K562 (cell line): ENCODE results near the gene DGKE. TPM values are rescaled to one million over a fixed set of nuclear protein-coding genes. Genes with fewer than 3 reads are reported as not detected.

ENCODE experiments used
- ATAC-seq: fragments of 200-7000 bp; cut with Tn5 transposase; 3 replicates; pipeline ENCODE4 v1.9.1; 2020; ENCODE audit warnings: moderate library complexity
- BruUV-seq: library from RNA; stranded (reverse); fragments of 400-500 nt; replicated peaks from 2 replicates; lab custom pipeline; 2021; lab: Mats Ljungman, UMichigan
- CTCF ChIA-PET: fragments of 300-600 bp; formaldehyde crosslinking; extraction: SDS; loops from one replicate; lab custom pipeline; 2021; ENCODE audit warnings: low intra/inter-chr PET ratio; lab: Yijun Ruan, JAX
- POLR2A ChIA-PET: fragments of 300-600, 350-650 bp; sonication (Branson Sonifier 250); formaldehyde crosslinking; extraction: SDS; loops from one replicate; lab custom pipeline; 2021; ENCODE audit warnings: antibody characterized with exemption, inconsistent platforms; lab: Yijun Ruan, JAX
- DNase-seq, 4 experiments: peaks; one replicate each; pipeline versions ENCODE4 v3.0.0 to v3.0.0-alpha.2; 2011 to 2018; ENCODE audit warnings: low spot score in 3 of 4, mixed read lengths in 3 of 4; ENCODE audit errors: extremely low read depth in 1 of 4
- FAIRE-seq: peaks from 2 replicates; lab custom pipeline; 2011; peaks lifted over from hg19 to GRCh38; lab: Jason Lieb, UNC
- H2AFZ ChIP-seq: 2 replicates; pipeline ENCODE4 v1.6.0; 2011; ENCODE audit warnings: low read depth, low read length, control low read depth, inconsistent platforms
- H3K27ac ChIP-seq: fragments of 200-600 bp; 3 replicates; pipeline ENCODE4 v1.8.0; 2011; ENCODE audit warnings: low read depth, mild to moderate bottlenecking, control low read depth, inconsistent platforms, low read length, moderate library complexity, mixed read lengths; ENCODE audit errors: extremely low read depth
- H3K27me3 ChIP-seq, 2 experiments: fragments of 300-600 bp in 1 of 2; 2 replicates in 1 of 2; 3 replicates in 1 of 2; pipeline versions ENCODE4 v1.6.0 to v1.8.0; 2011; ENCODE audit warnings: inconsistent platforms in 2 of 2, low read length in 2 of 2, mild to moderate bottlenecking in 1 of 2, mixed read lengths in 1 of 2, moderate library complexity in 1 of 2; ENCODE audit not compliant: control insufficient read depth in 2 of 2, insufficient read depth in 2 of 2
- H3K36me3 ChIP-seq: fragments of 300-600 bp; 3 replicates; pipeline ENCODE4 v1.8.0; 2011; ENCODE audit warnings: mild to moderate bottlenecking, low read length, inconsistent platforms; ENCODE audit not compliant: control insufficient read depth, insufficient read depth
- H3K4me1 ChIP-seq, 2 experiments: fragments of 200-600 bp in 1 of 2; replicated peaks in 1 of 2; 2 replicates in 1 of 2; 3 replicates in 1 of 2; pipeline versions ENCODE4 v1.5.1 to v1.8.0; 2011; ENCODE audit warnings: inconsistent platforms in 2 of 2, low read length in 2 of 2, mild to moderate bottlenecking in 1 of 2, mixed read lengths in 1 of 2, moderate library complexity in 1 of 2; ENCODE audit not compliant: control insufficient read depth in 2 of 2, insufficient read depth in 2 of 2
- H3K4me2 ChIP-seq: 2 replicates; pipeline ENCODE4 v1.6.1; 2011; ENCODE audit warnings: low read length, control low read depth, inconsistent platforms, mixed read lengths; ENCODE audit not compliant: insufficient read depth
- H3K4me3 ChIP-seq: fragments of 200-600 bp; sonication (generic), shearing (Covaris generic); 2 replicates; pipeline ENCODE4 v1.5.1; 2016; ENCODE audit warnings: control low read depth, inconsistent platforms
- H3K79me2 ChIP-seq: fragments of 200-600 bp; 3 replicates; pipeline ENCODE4 v1.8.0; 2011; ENCODE audit warnings: low read length, inconsistent platforms; ENCODE audit not compliant: control insufficient read depth, insufficient read depth
- H3K9ac ChIP-seq, 2 experiments: 2 replicates each; pipeline versions ENCODE4 v1.6.0 to v1.6.1; 2011; ENCODE audit warnings: low read depth in 2 of 2, low read length in 2 of 2, control low read depth in 1 of 2, inconsistent platforms in 1 of 2, mild to moderate bottlenecking in 1 of 2, mixed read lengths in 1 of 2; ENCODE audit not compliant: insufficient read depth in 1 of 2
- H3K9me1 ChIP-seq: one replicate; pipeline ENCODE4 v1.6.0; 2011; ENCODE audit warnings: inconsistent platforms, mild to moderate bottlenecking, low read length, moderate library complexity; ENCODE audit not compliant: control insufficient read depth, insufficient read depth
- H3K9me3 ChIP-seq: replicated peaks from 2 replicates; pipeline ENCODE4 v1.5.1; 2011; ENCODE audit warnings: low read depth, low read length, inconsistent platforms; ENCODE audit not compliant: control insufficient read depth, insufficient read depth
- H4K20me1 ChIP-seq: replicated peaks from 2 replicates; pipeline ENCODE4 v1.6.1; 2011; ENCODE audit warnings: low read length, inconsistent platforms, mixed read lengths; ENCODE audit not compliant: control insufficient read depth, insufficient read depth
- ETV5 ChIP-seq: sonication (generic); formaldehyde crosslinking; IDR thresholded peaks from 2 replicates; pipeline ENCODE4 v1.4.0; 2020; ENCODE audit warnings: low read depth, mild to moderate bottlenecking, missing genetic modification reagents
- FOXP1 ChIP-seq: sonication (generic); formaldehyde crosslinking; IDR thresholded peaks from 2 replicates; pipeline ENCODE4 v1.8.0; 2022; ENCODE audit warnings: mild to moderate bottlenecking, missing genetic modification reagents
- SPI1 ChIP-seq: IDR thresholded peaks from 2 replicates; pipeline ENCODE4 v1.6.1; 2011; ENCODE audit warnings: low read depth, low read length, control low read depth, borderline replicate concordance
- VEZF1 ChIP-seq: fragments of 200-800 bp; sonication (Bioruptor generic); IDR thresholded peaks from 2 replicates; pipeline ENCODE4 v1.6.1; 2017; ENCODE audit warnings: missing genetic modification characterization, missing compliant biosample characterization
- whole genome bisulfite sequencing: fragments of 100-300 bp; shearing (Covaris generic); methylation state at CpG from one replicate; pipeline ENCODE4 v1.1.6; 2016; ENCODE audit warnings: low coverage, mixed read lengths; ENCODE audit not compliant: insufficient coverage; ENCODE audit errors: missing lambda C conversion rate; 5-methylcytosine and 5-hydroxymethylcytosine counted together
- in situ Hi-C: fragments of 300-500 bp; cut with MboI; formaldehyde crosslinking; loops from 4 replicates; pipeline ENCODE4 v1.15.0; 2018; ENCODE audit warnings: inconsistent platforms, mixed read lengths
- intact Hi-C: fragments of 100-400 bp; cut with micrococcal nuclease; formaldehyde crosslinking; loops from 2 replicates; pipeline ENCODE4 v1.14.2; 2022
- polyA plus RNA-seq, 8 experiments: library from polyadenylated mRNA; depleted of rRNA in 4 of 8; stranded (reverse) in 5 of 8; unstranded in 3 of 8; fragments of >200 nt; fragmentation: Nextera tagmentation in 2 of 8; fragmentation: Illumina TruSeq in 1 of 8; extraction: Ambion mirVana in 2 of 8; extraction: Trizol in 1 of 8; gene quantifications; 2 replicates each; pipeline versions ENCODE4 v1.2.1 to v1.2.3, GENCODE V29; 2011 to 2014; ENCODE audit warnings: inconsistent platforms in 1 of 8, missing spikeins in 1 of 8
- total RNA-seq, 7 experiments: library from RNA; depleted of rRNA in 6 of 7; stranded (reverse); fragments of >200 nt in 6 of 7; fragmentation: Illumina TruSeq in 2 of 7; extraction: Trizol in 2 of 7; gene quantifications; 2 replicates each; pipeline versions ENCODE4 v1.2.1 to v1.2.3, GENCODE V29; 2011 to 2021; ENCODE audit warnings: low replicate concordance in 1 of 7
- TF ChIP-seq, protein P1 (sequence below): sonication (generic); formaldehyde crosslinking; IDR thresholded peaks from 2 replicates; pipeline ENCODE4 v1.8.0; 2022; ENCODE audit warnings: mild to moderate bottlenecking, missing genetic modification reagents
- TF ChIP-seq, protein P2 (sequence below): fragments of 150-350 bp; conservative IDR thresholded peaks from 2 replicates; pipeline ENCODE4 v1.6.1; 2014; ENCODE audit warnings: low read length

Gene DGKE
- total and polyA plus RNA-seq, 9 of the 15 experiments (the other 6 are each of a cell fraction or from before 2014, with no cell fraction given), result 1.3 to 9.9 (median 5.9) TPM

DNA sequence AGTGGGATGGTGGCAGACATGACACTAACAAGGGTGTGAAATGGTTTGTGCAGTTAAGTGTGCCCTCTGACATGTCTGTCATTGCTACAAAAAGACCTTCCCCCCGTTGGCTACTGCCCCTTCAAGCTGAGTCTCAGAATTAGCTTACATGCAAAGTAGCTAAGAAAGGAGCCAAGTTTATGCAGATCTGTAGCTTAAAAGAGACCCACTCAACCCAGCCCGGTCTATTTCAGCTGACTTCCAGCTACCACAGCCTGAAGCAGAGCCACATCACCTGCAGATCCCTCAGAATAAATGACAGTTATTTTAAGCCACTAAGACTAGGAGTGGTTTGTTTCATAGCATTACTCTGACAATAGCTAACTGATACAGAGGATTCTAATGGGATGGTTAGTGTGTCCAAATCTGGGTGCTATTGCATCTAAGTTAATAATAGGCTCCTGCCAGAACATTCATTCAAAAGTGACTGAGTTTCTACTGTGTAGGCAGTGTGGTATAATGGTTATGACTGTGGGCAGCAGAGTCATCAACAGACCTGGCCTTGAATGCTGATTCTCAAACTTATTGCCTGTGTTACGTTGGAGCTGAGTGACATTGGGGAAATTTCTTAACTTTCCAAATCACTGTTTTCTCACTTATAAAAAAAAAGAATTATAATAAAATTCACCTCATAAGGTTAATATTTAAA lies 12.0 kb upstream of the DGKE start:
- no peak overlapping the region for H3K4me2 ChIP-seq
- H3K9me3 ChIP-seq, result no peaks in the 10 kb centered on the region
- POLR2A ChIA-PET, result interaction anchor here (0.9 kb wide), 1 partner anchor 12 kb away, joined by 3 read pairs; the partner anchor contains the start of gene DGKE
- no peaks in the 10 kb centered on the region; a peak in 1 of 5 replicates for H3K27me3 ChIP-seq
- in situ Hi-C loops (no loop called here), intact Hi-C loops (loop anchor here (10.0 kb wide), 1 partner anchor 293 kb away; no protein-coding TSS in a partner anchor)
- no peaks in the 10 kb centered on the region for H4K20me1 ChIP-seq
- H3K27ac ChIP-seq, result no peak overlapping the region
- CTCF ChIA-PET, result no interaction called here
- WGBS, result 22% methylated on average over 3 of the region's 3 CpGs
- H3K36me3 ChIP-seq, result no peaks in the 10 kb centered on the region
- H3K79me2 ChIP-seq, result no peaks in the 10 kb centered on the region
- no peak overlapping the region for H2AFZ ChIP-seq
- no peak overlapping the region for H3K4me3 ChIP-seq
- no peak overlapping the region for H3K9ac ChIP-seq
- no TSS peak for BruUV-seq
- FAIRE-seq (no peak), DNase-seq (no peak), ATAC-seq (no peak)
- H3K4me1 ChIP-seq, result no peaks in the 10 kb centered on the region; a peak in 1 of 5 replicates
- TF ChIP-seq VEZF1, result no peak
- TF ChIP-seq SPI1, result no peak
- TF ChIP-seq, protein P1, sequence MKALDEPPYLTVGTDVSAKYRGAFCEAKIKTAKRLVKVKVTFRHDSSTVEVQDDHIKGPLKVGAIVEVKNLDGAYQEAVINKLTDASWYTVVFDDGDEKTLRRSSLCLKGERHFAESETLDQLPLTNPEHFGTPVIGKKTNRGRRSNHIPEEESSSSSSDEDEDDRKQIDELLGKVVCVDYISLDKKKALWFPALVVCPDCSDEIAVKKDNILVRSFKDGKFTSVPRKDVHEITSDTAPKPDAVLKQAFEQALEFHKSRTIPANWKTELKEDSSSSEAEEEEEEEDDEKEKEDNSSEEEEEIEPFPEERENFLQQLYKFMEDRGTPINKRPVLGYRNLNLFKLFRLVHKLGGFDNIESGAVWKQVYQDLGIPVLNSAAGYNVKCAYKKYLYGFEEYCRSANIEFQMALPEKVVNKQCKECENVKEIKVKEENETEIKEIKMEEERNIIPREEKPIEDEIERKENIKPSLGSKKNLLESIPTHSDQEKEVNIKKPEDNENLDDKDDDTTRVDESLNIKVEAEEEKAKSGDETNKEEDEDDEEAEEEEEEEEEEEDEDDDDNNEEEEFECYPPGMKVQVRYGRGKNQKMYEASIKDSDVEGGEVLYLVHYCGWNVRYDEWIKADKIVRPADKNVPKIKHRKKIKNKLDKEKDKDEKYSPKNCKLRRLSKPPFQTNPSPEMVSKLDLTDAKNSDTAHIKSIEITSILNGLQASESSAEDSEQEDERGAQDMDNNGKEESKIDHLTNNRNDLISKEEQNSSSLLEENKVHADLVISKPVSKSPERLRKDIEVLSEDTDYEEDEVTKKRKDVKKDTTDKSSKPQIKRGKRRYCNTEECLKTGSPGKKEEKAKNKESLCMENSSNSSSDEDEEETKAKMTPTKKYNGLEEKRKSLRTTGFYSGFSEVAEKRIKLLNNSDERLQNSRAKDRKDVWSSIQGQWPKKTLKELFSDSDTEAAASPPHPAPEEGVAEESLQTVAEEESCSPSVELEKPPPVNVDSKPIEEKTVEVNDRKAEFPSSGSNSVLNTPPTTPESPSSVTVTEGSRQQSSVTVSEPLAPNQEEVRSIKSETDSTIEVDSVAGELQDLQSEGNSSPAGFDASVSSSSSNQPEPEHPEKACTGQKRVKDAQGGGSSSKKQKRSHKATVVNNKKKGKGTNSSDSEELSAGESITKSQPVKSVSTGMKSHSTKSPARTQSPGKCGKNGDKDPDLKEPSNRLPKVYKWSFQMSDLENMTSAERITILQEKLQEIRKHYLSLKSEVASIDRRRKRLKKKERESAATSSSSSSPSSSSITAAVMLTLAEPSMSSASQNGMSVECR (CRISPR knock-in tag), result no peak
- TF ChIP-seq ETV5 (CRISPR knock-in tag), result no peak
- TF ChIP-seq, protein P2, sequence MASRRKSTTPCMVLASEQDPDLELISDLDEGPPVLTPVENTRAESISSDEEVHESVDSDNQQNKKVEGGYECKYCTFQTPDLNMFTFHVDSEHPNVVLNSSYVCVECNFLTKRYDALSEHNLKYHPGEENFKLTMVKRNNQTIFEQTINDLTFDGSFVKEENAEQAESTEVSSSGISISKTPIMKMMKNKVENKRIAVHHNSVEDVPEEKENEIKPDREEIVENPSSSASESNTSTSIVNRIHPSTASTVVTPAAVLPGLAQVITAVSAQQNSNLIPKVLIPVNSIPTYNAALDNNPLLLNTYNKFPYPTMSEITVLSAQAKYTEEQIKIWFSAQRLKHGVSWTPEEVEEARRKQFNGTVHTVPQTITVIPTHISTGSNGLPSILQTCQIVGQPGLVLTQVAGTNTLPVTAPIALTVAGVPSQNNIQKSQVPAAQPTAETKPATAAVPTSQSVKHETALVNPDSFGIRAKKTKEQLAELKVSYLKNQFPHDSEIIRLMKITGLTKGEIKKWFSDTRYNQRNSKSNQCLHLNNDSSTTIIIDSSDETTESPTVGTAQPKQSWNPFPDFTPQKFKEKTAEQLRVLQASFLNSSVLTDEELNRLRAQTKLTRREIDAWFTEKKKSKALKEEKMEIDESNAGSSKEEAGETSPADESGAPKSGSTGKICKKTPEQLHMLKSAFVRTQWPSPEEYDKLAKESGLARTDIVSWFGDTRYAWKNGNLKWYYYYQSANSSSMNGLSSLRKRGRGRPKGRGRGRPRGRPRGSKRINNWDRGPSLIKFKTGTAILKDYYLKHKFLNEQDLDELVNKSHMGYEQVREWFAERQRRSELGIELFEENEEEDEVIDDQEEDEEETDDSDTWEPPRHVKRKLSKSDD, result no peak
- no peak for TF ChIP-seq FOXP1 (CRISPR knock-in tag)
- no peaks in the 10 kb centered on the region for H3K9me1 ChIP-seq
